A549 (cell line): ENCODE results near the gene SND1. TPM values are rescaled to one million over a fixed set of nuclear protein-coding genes. Genes with fewer than 3 reads are reported as not detected.

Experiments
- ATAC-seq, 2 experiments: fragments of 200-7000 bp in 1 of 2; fragments of >200 bp in 1 of 2; cut with Nextera tagmentation in 1 of 2; cut with Tn5 transposase in 1 of 2; 3 replicates each; pipeline versions ENCODE4 v1.8.0 to v1.9.1; 2018 to 2020; ENCODE audit warnings: mild to moderate bottlenecking in 1 of 2, moderate library complexity in 1 of 2
- CTCF ChIA-PET: fragments of 300-600 bp; sonication (Branson Sonifier 250); formaldehyde crosslinking; extraction: SDS; loops from one replicate; lab custom pipeline; 2021; ENCODE audit warnings: antibody characterized with exemption, inconsistent platforms; lab: Yijun Ruan, JAX
- POLR2A ChIA-PET: fragments of 350-600 bp; formaldehyde crosslinking; extraction: SDS; loops from one replicate; lab custom pipeline; 2021; ENCODE audit warnings: antibody characterized with exemption, inconsistent platforms; lab: Yijun Ruan, JAX
- DNase-seq, 2 experiments: peaks; one replicate each; pipeline versions ENCODE4 v3.0.0 to v3.0.0-alpha.2; 2011 to 2016; ENCODE audit warnings: low read depth in 1 of 2, low spot score in 1 of 2
- FAIRE-seq: peaks from 2 replicates; lab custom pipeline; 2011; peaks lifted over from hg19 to GRCh38; lab: Jason Lieb, UNC
- H3K27ac ChIP-seq, 2 experiments: fragments of >200 bp; sonication (Bioruptor Twin); formaldehyde crosslinking; 3 replicates each; pipeline ENCODE4 v1.5.1; 2016 to 2017
- H3K4me1 ChIP-seq: fragments of >200 bp; sonication (Bioruptor Twin); formaldehyde crosslinking; 3 replicates; pipeline ENCODE4 v1.6.1; 2016
- H3K4me2 ChIP-seq: fragments of >200 bp; sonication (Bioruptor Twin); formaldehyde crosslinking; 3 replicates; pipeline ENCODE4 v1.6.1; 2016
- H3K4me3 ChIP-seq: fragments of >200 bp; sonication (Bioruptor Twin); formaldehyde crosslinking; 3 replicates; pipeline ENCODE4 v1.5.1; 2016
- H3K9me3 ChIP-seq: fragments of >200 bp; sonication (Bioruptor Twin); formaldehyde crosslinking; 3 replicates; pipeline ENCODE4 v1.6.1; 2016
- CBX8 ChIP-seq: fragments of 200-600 bp; sonication (generic); IDR thresholded peaks from 2 replicates; pipeline ENCODE4 v1.6.1; 2016
- CHD4 ChIP-seq: fragments of 200-600 bp; sonication (generic); IDR thresholded peaks from 2 replicates; pipeline ENCODE4 v1.6.1; 2016; ENCODE audit warnings: antibody characterized with exemption, mild to moderate bottlenecking, borderline replicate concordance
- CTCF ChIP-seq: fragments of >200 bp; sonication (Bioruptor Twin); formaldehyde crosslinking; IDR thresholded peaks from 3 replicates; pipeline ENCODE4 v1.5.1; 2016
- ELK1 ChIP-seq: fragments of 150-350 bp; IDR thresholded peaks from 2 replicates; pipeline ENCODE4 v1.6.1; 2014; ENCODE audit warnings: low read depth, mild to moderate bottlenecking, low read length
- FOSL2 ChIP-seq, 2 experiments: fragments of 450-650 bp in 1 of 2; fragments of >200 bp in 1 of 2; sonication (Bioruptor Twin) in 1 of 2; formaldehyde crosslinking; IDR thresholded peaks; 2 replicates each; pipeline versions ENCODE4 v1.5.0 to v1.6.1; 2016 to 2020; ENCODE audit warnings: mild to moderate bottlenecking in 1 of 2, moderate library complexity in 1 of 2
- FOXS1 ChIP-seq: fragments of 250-450 bp; sonication (Bioruptor Pico); IDR thresholded peaks from 2 replicates; pipeline ENCODE4 v1.5.0; 2020; ENCODE audit warnings: mild to moderate bottlenecking, moderate library complexity
- GATA3 ChIP-seq: IDR thresholded peaks from 2 replicates; pipeline ENCODE4 v1.6.1; 2012; ENCODE audit warnings: borderline replicate concordance
- HDAC2 ChIP-seq: fragments of 200-600 bp; sonication (generic); IDR thresholded peaks from 2 replicates; pipeline ENCODE4 v1.6.1; 2016
- HOXB5 ChIP-seq: fragments of 250-450 bp; sonication (Bioruptor Pico); IDR thresholded peaks from 2 replicates; pipeline ENCODE4 v1.5.0; 2020; ENCODE audit warnings: mild to moderate bottlenecking, moderate library complexity
- KDM1A ChIP-seq: fragments of 200-600 bp; sonication (generic); IDR thresholded peaks from 2 replicates; pipeline ENCODE4 v1.6.1; 2016; ENCODE audit warnings: low read depth, mild to moderate bottlenecking
- KDM5A ChIP-seq: fragments of 200-600 bp; sonication (generic); IDR thresholded peaks from 2 replicates; pipeline ENCODE4 v1.6.1; 2016; ENCODE audit warnings: antibody characterized with exemption, mild to moderate bottlenecking
- MAZ ChIP-seq: fragments of 150-350 bp; IDR thresholded peaks from 2 replicates; pipeline ENCODE4 v1.6.1; 2014; ENCODE audit warnings: antibody characterized with exemption, low read depth, low read length, borderline replicate concordance
- POLR2A ChIP-seq: IDR thresholded peaks from 2 replicates; pipeline ENCODE4 v1.6.1; 2012; ENCODE audit warnings: mild to moderate bottlenecking, low read length
- POLR2AphosphoS2 ChIP-seq: conservative IDR thresholded peaks from 2 replicates; pipeline ENCODE4 v1.6.1; 2012; ENCODE audit warnings: low read length, improper control_type of control experiment, inconsistent platforms
- RAD21 ChIP-seq, 2 experiments: fragments of >200 bp in 1 of 2; sonication (Bioruptor Twin) in 1 of 2; formaldehyde crosslinking in 1 of 2; IDR thresholded peaks in 1 of 2; conservative IDR thresholded peaks in 1 of 2; 2 replicates in 1 of 2; 3 replicates in 1 of 2; pipeline ENCODE4 v1.6.1; 2012 to 2018; ENCODE audit warnings: inconsistent platforms in 1 of 2
- RARB ChIP-seq: fragments of 250-450 bp; sonication (Bioruptor Pico); IDR thresholded peaks from 2 replicates; pipeline ENCODE4 v1.8.0; 2021; ENCODE audit warnings: mild to moderate bottlenecking, moderate library complexity
- TFCP2L1 ChIP-seq: fragments of 250-450 bp; sonication (Bioruptor Pico); IDR thresholded peaks from 2 replicates; pipeline ENCODE4 v1.5.0; 2021; ENCODE audit warnings: mild to moderate bottlenecking
- TP53 ChIP-seq: fragments of 250-450 bp; sonication (Bioruptor Pico); IDR thresholded peaks from 2 replicates; pipeline ENCODE4 v1.5.0; 2021; ENCODE audit warnings: mild to moderate bottlenecking, moderate library complexity
- ZFP36 ChIP-seq: fragments of 450-650 bp; IDR thresholded peaks from 2 replicates; pipeline ENCODE4 v1.6.1; 2014; ENCODE audit warnings: borderline replicate concordance; ENCODE audit not compliant: partially characterized antibody
- ZSCAN20 ChIP-seq: fragments of 250-450 bp; sonication (Bioruptor Pico); IDR thresholded peaks from 2 replicates; pipeline ENCODE4 v1.8.0; 2022; ENCODE audit warnings: mild to moderate bottlenecking, moderate library complexity
- WGBS: methylation state at CpG from one replicate; pipeline ENCODE4 v1.1.6; 2017; ENCODE audit errors: missing lambda C conversion rate; 5-methylcytosine and 5-hydroxymethylcytosine counted together
- polyA plus RNA-seq, 4 experiments: library from polyadenylated mRNA; depleted of rRNA in 3 of 4; stranded (reverse); fragments of >200 nt; fragmentation: RNase III in 1 of 4; extraction: RNeasy Plus Mini Kit Qiagen cat#74134 plus additional on column Dnase treatment in 1 of 4; gene quantifications; 2 replicates in 3 of 4; 3 replicates in 1 of 4; pipeline ENCODE4 v1.2.3, GENCODE V29; 2011 to 2017
- TF ChIP-seq, protein P1 (sequence below): IDR thresholded peaks from 2 replicates; pipeline ENCODE4 v1.6.1; 2012; ENCODE audit warnings: low read depth, borderline replicate concordance
- TF ChIP-seq, protein P2 (sequence below): fragments of >200 bp; sonication (Bioruptor Twin); formaldehyde crosslinking; IDR thresholded peaks from 2 replicates; pipeline ENCODE4 v1.6.1; 2016
- TF ChIP-seq, protein P3 (sequence below): fragments of 200-600 bp; sonication (generic); IDR thresholded peaks from 2 replicates; pipeline ENCODE4 v1.6.1; 2016; ENCODE audit warnings: antibody characterized with exemption, mild to moderate bottlenecking, moderate library complexity

Gene SND1
- polyA plus RNA-seq, 2 of the 4 experiments (the other 2 are of a cell fraction): 102 to 138 TPM

DNA sequence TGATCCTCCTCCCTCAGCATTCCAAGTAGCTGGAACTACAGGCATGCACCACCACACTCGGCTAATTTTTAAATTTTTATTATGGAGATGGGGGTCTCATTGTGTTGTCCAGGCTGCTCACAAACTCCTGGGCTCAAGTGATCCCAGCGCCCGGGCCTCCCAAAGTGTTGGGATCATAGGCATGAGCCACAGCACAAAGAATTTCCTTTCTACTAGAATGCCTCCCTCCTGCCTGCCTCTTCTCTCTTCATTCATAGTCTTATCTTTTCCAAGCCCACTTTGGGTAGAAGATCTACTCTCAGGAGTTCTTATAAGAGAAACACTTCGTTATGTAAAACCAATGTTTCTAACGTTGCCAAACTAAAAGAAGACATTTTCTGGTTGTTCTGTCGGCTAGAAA, 235.1 kb downstream of the SND1 start:
- TF ChIP-seq, protein P1, sequence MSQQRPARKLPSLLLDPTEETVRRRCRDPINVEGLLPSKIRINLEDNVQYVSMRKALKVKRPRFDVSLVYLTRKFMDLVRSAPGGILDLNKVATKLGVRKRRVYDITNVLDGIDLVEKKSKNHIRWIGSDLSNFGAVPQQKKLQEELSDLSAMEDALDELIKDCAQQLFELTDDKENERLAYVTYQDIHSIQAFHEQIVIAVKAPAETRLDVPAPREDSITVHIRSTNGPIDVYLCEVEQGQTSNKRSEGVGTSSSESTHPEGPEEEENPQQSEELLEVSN: no peak
- TF ChIP-seq ELK1 (no peak), RAD21 (conservative IDR thresholded peaks at IDR 0.05 in 1 of 2, IDR thresholded peaks at IDR 0.05 in 1 of 2) (no peak), POLR2AphosphoS2 (no peak), FOXS1 (CRISPR knock-in tag) (no peak), POLR2A (no peak), FOSL2 (IDR thresholded peaks at IDR 0.05) (no peak), FOSL2 (CRISPR knock-in tag; IDR thresholded peaks at IDR 0.05) (no peak), GATA3 (no peak), CBX8 (no peak), HDAC2 (no peak), MAZ (no peak), CTCF (no peak), HOXB5 (CRISPR knock-in tag) (no peak)
- TF ChIP-seq, protein P2, sequence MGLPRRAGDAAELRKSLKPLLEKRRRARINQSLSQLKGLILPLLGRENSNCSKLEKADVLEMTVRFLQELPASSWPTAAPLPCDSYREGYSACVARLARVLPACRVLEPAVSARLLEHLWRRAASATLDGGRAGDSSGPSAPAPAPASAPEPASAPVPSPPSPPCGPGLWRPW: no peak
- Histone ChIP-seq H3K4me2 (no peak overlapping the region), H3K27ac (no peak overlapping the region), H3K9me3 (no peaks in the 10 kb centered on the region), H3K4me3 (no peak overlapping the region), H3K4me1 (peaks cover 4% of the 10 kb centered on the region; the same call in 2 of the 3 replicates)
- ATAC-seq (no peak), FAIRE-seq (no peak), DNase-seq (no peak)
- ChIA-PET CTCF (interaction anchor here (0.6 kb wide), 1 partner anchor 17 kb away, joined by 4 read pairs; no protein-coding TSS in a partner anchor), POLR2A (no interaction called here)
- 90% methylated on average over 6 of the region's 6 CpGs for WGBS

- H3K4me2 ChIP-seq: no peak overlapping the region
- CTCF ChIA-PET: no interaction called here
- DNase-seq: no peak
- no peak overlapping the region for H3K4me3 ChIP-seq
- no peak for ATAC-seq
- no peak overlapping the region for H3K27ac ChIP-seq
- H3K4me1 ChIP-seq: peaks cover 4% of the 10 kb centered on the region; the same call in 2 of the 3 replicates
- POLR2A ChIA-PET: no interaction called here
- H3K9me3 ChIP-seq: no peaks in the 10 kb centered on the region
- FAIRE-seq: no peak
- TF ChIP-seq TFCP2L1: no peak
- no peak for TF ChIP-seq RARB (CRISPR knock-in tag)
- TF ChIP-seq CHD4: no peak
- TF ChIP-seq, all 56 proteins: peak for 0
- 95% methylated on average over 3 of the region's 3 CpGs for WGBS
Observed at GRCh38 chr7:127887631-127888030, 235.6 kb downstream of the SND1 start.

GRCh38 chr7:127888411-127888810, 236.4 kb downstream of the SND1 start:
- H3K4me2 ChIP-seq: no peak overlapping the region
- peaks cover 4% of the 10 kb centered on the region; the same call in 2 of the 3 replicates for H3K4me1 ChIP-seq
- TF ChIP-seq, protein P3, sequence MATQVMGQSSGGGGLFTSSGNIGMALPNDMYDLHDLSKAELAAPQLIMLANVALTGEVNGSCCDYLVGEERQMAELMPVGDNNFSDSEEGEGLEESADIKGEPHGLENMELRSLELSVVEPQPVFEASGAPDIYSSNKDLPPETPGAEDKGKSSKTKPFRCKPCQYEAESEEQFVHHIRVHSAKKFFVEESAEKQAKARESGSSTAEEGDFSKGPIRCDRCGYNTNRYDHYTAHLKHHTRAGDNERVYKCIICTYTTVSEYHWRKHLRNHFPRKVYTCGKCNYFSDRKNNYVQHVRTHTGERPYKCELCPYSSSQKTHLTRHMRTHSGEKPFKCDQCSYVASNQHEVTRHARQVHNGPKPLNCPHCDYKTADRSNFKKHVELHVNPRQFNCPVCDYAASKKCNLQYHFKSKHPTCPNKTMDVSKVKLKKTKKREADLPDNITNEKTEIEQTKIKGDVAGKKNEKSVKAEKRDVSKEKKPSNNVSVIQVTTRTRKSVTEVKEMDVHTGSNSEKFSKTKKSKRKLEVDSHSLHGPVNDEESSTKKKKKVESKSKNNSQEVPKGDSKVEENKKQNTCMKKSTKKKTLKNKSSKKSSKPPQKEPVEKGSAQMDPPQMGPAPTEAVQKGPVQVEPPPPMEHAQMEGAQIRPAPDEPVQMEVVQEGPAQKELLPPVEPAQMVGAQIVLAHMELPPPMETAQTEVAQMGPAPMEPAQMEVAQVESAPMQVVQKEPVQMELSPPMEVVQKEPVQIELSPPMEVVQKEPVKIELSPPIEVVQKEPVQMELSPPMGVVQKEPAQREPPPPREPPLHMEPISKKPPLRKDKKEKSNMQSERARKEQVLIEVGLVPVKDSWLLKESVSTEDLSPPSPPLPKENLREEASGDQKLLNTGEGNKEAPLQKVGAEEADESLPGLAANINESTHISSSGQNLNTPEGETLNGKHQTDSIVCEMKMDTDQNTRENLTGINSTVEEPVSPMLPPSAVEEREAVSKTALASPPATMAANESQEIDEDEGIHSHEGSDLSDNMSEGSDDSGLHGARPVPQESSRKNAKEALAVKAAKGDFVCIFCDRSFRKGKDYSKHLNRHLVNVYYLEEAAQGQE: no peak
- TF ChIP-seq, protein P1: no peak
- TF ChIP-seq TP53 (CRISPR knock-in tag): no peak
- no peak for TF ChIP-seq KDM5A
- no peak for TF ChIP-seq KDM1A
- no peak for TF ChIP-seq ZSCAN20 (CRISPR knock-in tag)
- TF ChIP-seq POLR2AphosphoS2: no peak
- TF ChIP-seq ZFP36: no peak
- POLR2A ChIA-PET: no interaction called here
- WGBS: 83% methylated on average over 1 of the region's 1 CpG
- no peak overlapping the region for H3K27ac ChIP-seq
- CTCF ChIA-PET: no interaction called here
- no peak for FAIRE-seq
- H3K9me3 ChIP-seq: no peaks in the 10 kb centered on the region
- ATAC-seq: no peak
- H3K4me3 ChIP-seq: no peak overlapping the region
- DNase-seq: no peak
